HG03460 (cell line): Measurements from ENCODE around the gene ATXN1.

ENCODE experiments used
- ATAC-seq: cut with Tn5 transposase; IDR thresholded peaks from one replicate; pipeline ENCODE4 v1.9.1; 2021; ENCODE audit not compliant: unreplicated experiment

The ATXN1 gene

GRCh38 chr6:16512544-16513290 lies 248.5 kb downstream of the ATXN1 start:
- ATAC-seq, result no peak

- ATAC-seq, result peak; percentile 61
Observed at GRCh38 chr6:16511723-16512489, 249.4 kb downstream of the ATXN1 start.

GRCh38 chr6:16511040-16511660 lies 250.1 kb downstream of the ATXN1 start:
- no peak for ATAC-seq

- ATAC-seq, result no peak
Observed at GRCh38 chr6:16510245-16510644, 251.0 kb downstream of the ATXN1 start.

- ATAC-seq, result no peak
Observed at GRCh38 chr6:16508959-16509358, 252.3 kb downstream of the ATXN1 start.

- no peak for ATAC-seq
Observed at GRCh38 chr6:16505711-16506357, 255.4 kb downstream of the ATXN1 start.

GRCh38 chr6:16504609-16505008 lies 256.7 kb downstream of the ATXN1 start:
- no peak for ATAC-seq

GRCh38 chr6:16503970-16504415 lies 257.3 kb downstream of the ATXN1 start:
- peak; percentile 91 for ATAC-seq

GRCh38 chr6:16503241-16503775 lies 258.0 kb downstream of the ATXN1 start:
- ATAC-seq, result peak; percentile 34

GRCh38 chr6:16498957-16499356 lies 262.3 kb downstream of the ATXN1 start:
- no peak for ATAC-seq

GRCh38 chr6:16498237-16498636 lies 263.0 kb downstream of the ATXN1 start:
- ATAC-seq, result no peak

GRCh38 chr6:16496991-16497801 lies 264.1 kb downstream of the ATXN1 start:
- ATAC-seq, result no peak

GRCh38 chr6:16496210-16496609 lies 265.1 kb downstream of the ATXN1 start:
- no peak for ATAC-seq

GRCh38 chr6:16494793-16495192 lies 266.5 kb downstream of the ATXN1 start:
- ATAC-seq, result peak; percentile 89

- no peak for ATAC-seq
Observed at GRCh38 chr6:16493802-16494201, 267.5 kb downstream of the ATXN1 start.

GRCh38 chr6:16493112-16493511 lies 268.1 kb downstream of the ATXN1 start:
- peak; percentile 39 for ATAC-seq

- ATAC-seq, result no peak
Observed at GRCh38 chr6:16491666-16492313, 269.5 kb downstream of the ATXN1 start.

GRCh38 chr6:16490616-16491015 lies 270.6 kb downstream of the ATXN1 start:
- ATAC-seq, result no peak

- ATAC-seq, result no peak
Observed at GRCh38 chr6:16488813-16489212, 272.4 kb downstream of the ATXN1 start.
